HepG2 (cell line): ENCODE measurements around the gene TLCD1. TPM values are rescaled to one million over a fixed set of nuclear protein-coding genes. Genes with fewer than 3 reads are reported as not detected.

Experiments
- BORCS8-MEF2B ChIP-seq: sonication (generic); formaldehyde crosslinking; IDR thresholded peaks from 2 replicates; pipeline ENCODE4 v1.8.0; 2022; ENCODE audit warnings: mild to moderate bottlenecking, missing genetic modification reagents
- FIP1L1 ChIP-seq: fragments of 200-400 bp; formaldehyde crosslinking; IDR thresholded peaks from 2 replicates; pipeline ENCODE4 v1.6.1; 2018; ENCODE audit warnings: low read depth, mild to moderate bottlenecking, low read length, moderate library complexity, borderline replicate concordance; ENCODE audit not compliant: insufficient read depth
- KDM4B ChIP-seq: sonication (generic); formaldehyde crosslinking; IDR thresholded peaks from 2 replicates; pipeline ENCODE4 v1.4.0; 2020; ENCODE audit warnings: missing genetic modification reagents
- MAFG ChIP-seq: sonication (generic); formaldehyde crosslinking; IDR thresholded peaks from 2 replicates; pipeline ENCODE4 v1.5.1; 2020; ENCODE audit warnings: mild to moderate bottlenecking, missing genetic modification reagents
- MLX ChIP-seq: IDR thresholded peaks from 2 replicates; pipeline ENCODE4 v1.6.1; 2016
- MXI1 ChIP-seq: IDR thresholded peaks from 3 replicates; pipeline ENCODE4 v1.6.1; 2012; ENCODE audit warnings: low read depth, low read length, inconsistent platforms, borderline replicate concordance
- NRL ChIP-seq: sonication (generic); formaldehyde crosslinking; IDR thresholded peaks from 2 replicates; pipeline ENCODE4 v1.5.0; 2020; ENCODE audit warnings: missing genetic modification reagents, mild to moderate bottlenecking, moderate library complexity, borderline replicate concordance
- PCBP1 ChIP-seq: fragments of 200-400 bp; formaldehyde crosslinking; IDR thresholded peaks from 2 replicates; pipeline ENCODE4 v1.6.1; 2017; ENCODE audit warnings: mild to moderate bottlenecking, low read depth, low read length, borderline replicate concordance
- POLR2AphosphoS5 ChIP-seq: IDR thresholded peaks from 2 replicates; pipeline ENCODE4 v1.6.1; 2012; ENCODE audit warnings: low read depth, low read length
- SOX13 ChIP-seq, 3 experiments: fragments of 450-650 bp in 1 of 3; sonication (generic) in 1 of 3; formaldehyde crosslinking in 1 of 3; IDR thresholded peaks in 2 of 3; conservative IDR thresholded peaks in 1 of 3; 2 replicates each; pipeline versions ENCODE4 v1.5.0 to v1.6.1; 2016 to 2020; ENCODE audit warnings: antibody characterized with exemption in 1 of 3, mild to moderate bottlenecking in 1 of 3, missing compliant biosample characterization in 1 of 3, missing genetic modification reagents in 1 of 3, moderate library complexity in 1 of 3
- STAT5B ChIP-seq: sonication (generic); formaldehyde crosslinking; IDR thresholded peaks from 2 replicates; pipeline ENCODE4 v1.4.0; 2020; ENCODE audit warnings: missing genetic modification reagents
- TMF1 ChIP-seq: sonication (generic); formaldehyde crosslinking; IDR thresholded peaks from 2 replicates; pipeline ENCODE4 v1.8.1; 2022; ENCODE audit warnings: low read depth, missing genetic modification reagents
- ZBTB40 ChIP-seq, 2 experiments: fragments of 450-650 bp in 1 of 2; sonication (generic) in 1 of 2; formaldehyde crosslinking in 1 of 2; IDR thresholded peaks; 2 replicates each; pipeline versions ENCODE4 v1.6.1 to v1.8.0; 2016 to 2022; ENCODE audit warnings: antibody characterized with exemption in 1 of 2, mild to moderate bottlenecking in 1 of 2, missing genetic modification reagents in 1 of 2
- ZNF382 ChIP-seq: sonication (generic); formaldehyde crosslinking; IDR thresholded peaks from 2 replicates; pipeline ENCODE4 v1.5.0; 2020; ENCODE audit warnings: missing genetic modification reagents, mild to moderate bottlenecking, borderline replicate concordance
- ZNF513 ChIP-seq: sonication (generic); formaldehyde crosslinking; conservative IDR thresholded peaks from 2 replicates; pipeline ENCODE4 v1.5.0; 2020; ENCODE audit warnings: missing genetic modification reagents
- ZNF616 ChIP-seq: sonication (generic); formaldehyde crosslinking; IDR thresholded peaks from 2 replicates; pipeline ENCODE4 v1.5.0; 2020; ENCODE audit warnings: low read depth, mild to moderate bottlenecking, missing genetic modification reagents
- ZNF7 ChIP-seq: IDR thresholded peaks from 2 replicates; pipeline ENCODE4 v1.6.1; 2016; ENCODE audit warnings: missing biosample characterization, missing genetic modification reagents
- ZNF839 ChIP-seq: sonication (generic); formaldehyde crosslinking; IDR thresholded peaks from 2 replicates; pipeline ENCODE4 v1.4.0; 2020; ENCODE audit warnings: missing genetic modification reagents, mild to moderate bottlenecking, borderline replicate concordance
- polyA plus RNA-seq, 8 experiments: library from polyadenylated mRNA; depleted of rRNA in 3 of 8; stranded (reverse) in 7 of 8; unstranded in 1 of 8; fragments of >200 nt; fragmentation: Illumina TruSeq in 4 of 8; extraction: Trizol in 4 of 8; gene quantifications; 2 replicates each; pipeline versions ENCODE4 v1.2.1 to v1.2.3, GENCODE V29; 2011 to 2016; ENCODE audit warnings: low read depth in 4 of 8, missing spikeins in 1 of 8, mixed read lengths in 1 of 8; ENCODE audit not compliant: insufficient read depth in 1 of 8
- total RNA-seq, 5 experiments: library from RNA; depleted of rRNA; stranded (reverse); fragments of >200 nt; fragmentation: Illumina TruSeq; extraction: Trizol; gene quantifications; 2 replicates each; pipeline ENCODE4 v1.2.3, GENCODE V29; 2016; ENCODE audit warnings: low read depth in 1 of 5

TLCD1 gene
- total and polyA plus RNA-seq, 2 of the 13 experiments (the other 11 are each of a cell fraction or from before 2014, with no cell fraction given): 14.9 to 19.6 TPM

- TF ChIP-seq ZBTB40 (IDR thresholded peaks at IDR 0.05): no peak
- peak; percentile 63 for TF ChIP-seq ZBTB40 (CRISPR knock-in tag; IDR thresholded peaks at IDR 0.05)
- no peak; the same call in 1 of the 2 replicates for TF ChIP-seq SOX13 (IDR thresholded peaks at IDR 0.05)
- peak in 1 of 2 experiments; percentile 33; a peak in 1 of 4 replicates for TF ChIP-seq SOX13 (CRISPR knock-in tag; conservative IDR thresholded peaks at IDR 0.05 in 1 of 2, IDR thresholded peaks at IDR 0.05 in 1 of 2)
- no peak for TF ChIP-seq KDM4B
- no peak for TF ChIP-seq MLX (CRISPR knock-in tag)
- TF ChIP-seq STAT5B: peak; percentile 71; the same call in 1 of the 2 replicates
- TF ChIP-seq FIP1L1: no peak; the same call in 1 of the 2 replicates
- peak; percentile 76 for TF ChIP-seq ZNF839 (CRISPR knock-in tag)
- 0 out of 2 replicates have a peak, but pooled peaks have one; percentile 35 for TF ChIP-seq PCBP1
- peak; percentile 24; the same call in 1 of the 2 replicates for TF ChIP-seq ZNF616 (CRISPR knock-in tag)
- no peak for TF ChIP-seq MAFG (CRISPR knock-in tag)
- TF ChIP-seq TMF1 (CRISPR knock-in tag): peak; percentile 71; the same call in 1 of the 2 replicates
- TF ChIP-seq BORCS8-MEF2B (CRISPR knock-in tag): peak; percentile 22; the same call in 1 of the 2 replicates
- peak; percentile 68 for TF ChIP-seq NRL (CRISPR knock-in tag)
- TF ChIP-seq MXI1: 0 out of 3 replicates have a peak, but pooled peaks have one; percentile 5
- no peak for TF ChIP-seq ZNF382
- TF ChIP-seq ZNF7: no peak
- peak; percentile 55 for TF ChIP-seq POLR2AphosphoS5
- TF ChIP-seq ZNF513 (CRISPR knock-in tag): no peak
These were observed 290 bp downstream of the TLCD1 start (continued) for GRCh38 chr17:28725660-28726225.
